GM21786 (cell line): ENCODE results near the gene UQCRQ.
A peak's percentile ranks its signal among the peaks of the same experiment; 100 is the strongest.

Experiments used
- ATAC-seq: cut with Tn5 transposase; IDR thresholded peaks from one replicate; pipeline ENCODE4 v1.9.1; 2021; ENCODE audit not compliant: unreplicated experiment

Gene UQCRQ

GRCh38 chr5:132866342-132867045 is at the start of gene UQCRQ, which contains the start of gene GDF9:
Gene UQCRQ (plus strand): TSS chr5:132866642. CDS start chr5:132866882, 240 bp downstream.
Gene GDF9 (minus strand): TSS chr5:132866469. CDS start chr5:132864533, 1,936 bp downstream.
- ATAC-seq: peak; percentile 99

GRCh38 chr5:132817011-132817410 is 49.4 kb upstream of the UQCRQ start:
- no peak for ATAC-seq

DNA sequence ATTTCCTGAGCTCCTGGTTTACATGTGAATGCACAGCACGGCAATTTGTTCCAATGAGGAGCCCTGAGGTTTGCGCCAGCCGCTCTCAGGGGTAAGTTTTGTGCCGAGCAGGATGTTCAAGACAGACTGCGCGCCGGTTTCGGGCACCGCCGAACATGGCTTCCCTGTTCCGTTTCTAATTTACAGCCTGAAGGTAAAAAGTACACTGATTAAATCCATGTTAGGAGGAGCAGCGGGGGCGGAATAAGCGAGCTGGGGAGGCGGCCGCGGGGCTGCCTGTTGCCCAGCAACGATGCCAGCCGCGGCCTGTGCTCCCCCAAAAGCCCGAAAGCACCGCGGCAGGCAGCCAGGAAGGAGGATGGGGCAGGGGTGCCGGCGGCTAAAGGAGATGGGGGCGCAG is 47.0 kb upstream of the UQCRQ start:
- no peak for ATAC-seq

GRCh38 chr5:132820162-132820754 is 46.2 kb upstream of the UQCRQ start:
- ATAC-seq: peak; percentile 85

DNA sequence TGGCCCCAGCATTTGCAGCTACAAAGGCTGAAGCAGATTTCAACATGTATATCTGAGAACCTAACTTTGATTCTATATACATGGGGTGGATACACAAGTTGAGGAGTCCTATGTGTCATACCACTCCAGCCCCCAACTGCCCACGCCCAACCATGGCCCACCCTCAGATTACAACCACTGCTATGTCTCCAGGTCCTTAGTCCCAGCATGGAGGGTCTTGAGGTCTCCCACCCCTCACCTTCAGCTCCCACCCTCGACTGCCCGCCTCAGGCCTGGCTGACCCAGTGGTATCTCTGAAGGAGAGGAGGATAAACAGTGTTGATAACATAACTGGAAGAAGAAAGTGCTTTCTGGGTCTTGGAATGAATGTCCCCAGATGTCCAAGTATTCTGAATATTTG is 45.1 kb upstream of the UQCRQ start:
- no peak for ATAC-seq

GRCh38 chr5:132821791-132822190 is 44.7 kb upstream of the UQCRQ start:
- ATAC-seq: no peak

DNA sequence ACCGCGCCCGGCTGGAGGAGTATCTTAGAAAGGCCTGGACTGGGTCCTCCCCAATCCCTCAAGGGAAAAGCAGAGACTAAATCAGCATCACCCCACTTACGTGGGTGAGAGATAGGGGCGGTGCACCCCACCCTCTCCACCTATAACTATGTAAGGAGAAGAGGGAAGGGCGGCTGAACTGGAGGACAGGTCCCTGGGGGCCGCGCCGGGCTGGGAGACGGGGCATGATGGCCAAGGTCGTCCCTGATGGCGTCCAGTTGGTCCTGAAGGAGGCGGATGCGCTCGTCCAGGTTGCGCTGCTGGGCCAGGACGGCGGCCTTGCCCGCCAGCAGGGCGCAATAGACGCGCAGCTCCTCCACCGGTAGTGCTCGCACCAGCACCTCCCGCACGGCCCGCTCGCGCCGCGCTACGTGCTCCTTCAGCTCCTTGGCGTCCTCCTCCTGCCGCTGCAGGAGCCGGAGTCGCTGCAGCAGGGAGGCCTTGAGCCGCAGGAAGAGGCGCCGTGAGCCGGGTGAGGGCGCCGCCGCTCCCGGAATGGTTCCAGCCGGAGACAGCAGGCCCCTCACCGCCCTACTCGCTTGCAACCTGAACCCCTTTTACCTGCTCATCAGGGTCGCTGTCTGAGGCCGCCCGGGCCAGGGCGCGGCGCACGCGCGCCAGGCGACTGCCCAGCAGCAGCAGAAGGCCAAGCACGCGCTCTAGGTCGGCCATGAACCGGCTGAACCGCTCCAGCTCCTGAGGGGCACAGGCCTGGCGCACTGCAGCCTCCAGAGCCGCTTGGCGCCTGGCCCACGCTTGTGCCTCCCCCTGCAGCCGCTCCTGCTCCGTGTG is 43.6 kb upstream of the UQCRQ start:
- no peak for ATAC-seq

DNA sequence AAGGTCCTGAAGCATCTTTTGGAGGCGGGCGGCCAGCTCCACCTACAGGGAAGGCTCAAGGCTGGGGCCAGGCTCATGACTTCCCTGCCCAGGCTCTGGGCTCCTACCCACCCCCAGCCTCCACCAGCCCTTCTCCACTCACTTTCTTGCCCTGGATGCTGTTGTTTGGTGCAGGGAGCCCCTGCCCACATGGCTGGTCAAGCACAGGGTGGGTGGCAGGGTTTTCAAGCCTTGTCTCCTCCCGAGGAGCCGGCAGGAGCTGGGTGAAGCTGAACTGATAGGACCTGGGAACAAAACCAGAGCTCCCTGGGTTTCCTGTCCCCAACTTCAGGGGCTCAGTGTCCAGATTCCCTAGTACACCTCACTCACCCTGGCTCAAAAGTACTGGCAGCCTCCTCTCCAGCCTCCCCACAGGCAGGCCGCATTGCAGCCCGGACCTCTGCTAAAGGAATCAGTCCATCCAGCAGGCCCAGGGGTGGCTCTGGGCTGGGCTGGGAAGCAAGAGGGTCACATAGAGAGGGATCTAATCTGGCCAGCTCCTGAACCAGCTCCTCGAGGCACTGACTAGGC is 42.9 kb upstream of the UQCRQ start:
- ATAC-seq: no peak

- no peak for ATAC-seq
Observed at GRCh38 chr5:132824426-132824825, 42.0 kb upstream of the UQCRQ start.

DNA sequence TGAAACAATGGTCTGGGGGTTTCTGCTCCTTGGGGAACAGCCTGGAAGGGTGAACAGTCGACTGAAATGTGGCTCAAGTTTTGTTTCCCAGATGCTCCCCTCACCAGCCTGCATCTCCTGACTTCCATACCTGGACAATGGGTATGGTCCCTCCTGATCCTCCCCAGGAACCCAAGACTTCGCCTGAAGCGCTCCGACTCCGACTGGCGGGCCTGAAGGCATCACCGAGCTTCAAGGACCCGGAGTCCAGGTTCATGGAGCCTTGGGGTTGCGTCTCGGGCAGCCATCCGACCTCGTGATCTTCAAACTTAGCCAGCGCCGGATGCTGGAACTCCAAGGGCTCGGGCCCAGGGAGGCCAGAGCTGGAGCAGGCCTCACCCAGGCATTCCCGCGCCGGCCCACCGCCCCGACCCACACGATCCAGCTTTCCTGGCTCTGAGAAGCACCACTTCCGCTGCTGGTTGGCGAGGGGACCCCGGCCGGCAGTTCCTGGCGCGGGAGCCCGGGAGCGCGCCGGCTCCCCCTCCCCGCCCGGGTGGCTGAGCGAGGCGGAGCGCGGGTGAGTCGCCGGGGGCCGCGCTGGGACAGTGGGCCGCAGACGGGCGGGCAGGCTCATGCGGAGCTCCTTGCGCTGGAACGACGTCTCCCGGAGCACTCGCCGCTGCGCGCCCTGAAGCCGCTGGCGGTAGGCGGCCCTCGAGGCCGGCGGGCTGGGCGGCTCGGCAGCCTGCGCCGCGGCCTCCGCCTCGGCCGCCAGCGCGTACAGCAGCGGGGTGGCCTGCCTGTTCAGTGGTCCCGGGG is 41.2 kb upstream of the UQCRQ start:
- ATAC-seq: no peak

GRCh38 chr5:132825834-132826391 is 40.5 kb upstream of the UQCRQ start:
- ATAC-seq: no peak

DNA sequence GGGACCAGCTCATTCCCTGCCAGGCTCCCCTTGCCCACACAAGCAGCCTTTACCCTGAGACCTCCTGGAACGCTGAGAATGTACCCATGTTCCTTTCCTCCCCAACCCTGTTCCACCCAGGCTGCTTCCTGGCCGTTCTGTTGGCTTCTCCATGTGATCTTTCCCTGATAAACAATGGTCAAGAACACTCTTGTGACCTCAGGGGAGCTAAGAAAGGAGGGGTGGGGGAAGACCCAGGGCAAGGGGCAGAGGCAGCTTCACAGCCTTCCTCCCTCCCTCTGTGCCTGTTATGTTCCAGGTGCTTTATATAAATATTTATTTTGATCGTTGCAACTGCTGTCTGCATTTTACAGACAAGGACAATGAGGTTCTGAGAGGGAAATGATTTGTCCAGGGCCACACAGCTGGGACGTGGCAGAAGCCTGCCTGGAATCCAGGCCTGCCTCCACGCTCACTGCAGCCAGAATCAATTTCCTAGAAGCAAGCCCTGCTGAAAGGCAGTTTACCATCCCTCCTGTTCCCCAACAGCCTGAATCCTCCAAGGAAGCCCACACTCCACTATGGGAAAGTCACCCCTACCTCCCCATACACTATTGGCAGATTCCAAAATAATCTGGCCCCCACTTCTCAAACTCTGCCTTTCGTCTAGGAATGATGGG is 39.9 kb upstream of the UQCRQ start:
- ATAC-seq: no peak

GRCh38 chr5:132827943-132828673 is 38.3 kb upstream of the UQCRQ start:
- no peak for ATAC-seq

DNA sequence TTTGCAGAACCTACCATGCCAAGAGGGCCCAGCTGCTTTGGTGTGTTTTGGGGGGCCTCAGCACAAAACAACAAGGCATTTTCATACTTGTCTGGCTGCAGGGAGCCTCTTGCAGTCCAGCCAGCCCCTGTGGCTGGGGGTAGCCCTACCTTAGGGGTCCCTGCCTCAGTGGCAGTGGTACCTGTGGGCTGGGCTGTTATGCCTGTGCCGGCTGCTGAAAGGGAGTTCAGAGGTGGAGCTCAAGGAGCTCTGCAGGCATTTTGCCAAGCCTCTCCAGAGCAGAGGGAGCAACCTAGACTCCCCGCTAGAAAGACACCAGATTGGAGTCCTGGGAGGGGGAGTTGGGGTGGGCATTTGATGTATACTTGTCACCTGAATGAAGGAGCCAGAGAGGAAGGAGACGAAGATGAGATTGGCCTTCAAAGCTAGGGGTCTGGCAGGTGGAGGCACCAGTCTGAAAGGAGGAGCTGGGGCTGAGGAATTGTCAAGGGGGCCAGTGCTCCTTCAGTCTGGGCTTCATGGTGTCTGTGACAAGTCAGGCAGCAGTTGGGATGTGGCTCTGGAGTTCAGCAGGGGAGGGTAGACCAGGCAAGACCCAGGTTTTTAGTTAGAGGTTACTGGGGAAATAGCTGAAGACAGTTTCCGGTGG is 37.5 kb upstream of the UQCRQ start:
- ATAC-seq: no peak

DNA sequence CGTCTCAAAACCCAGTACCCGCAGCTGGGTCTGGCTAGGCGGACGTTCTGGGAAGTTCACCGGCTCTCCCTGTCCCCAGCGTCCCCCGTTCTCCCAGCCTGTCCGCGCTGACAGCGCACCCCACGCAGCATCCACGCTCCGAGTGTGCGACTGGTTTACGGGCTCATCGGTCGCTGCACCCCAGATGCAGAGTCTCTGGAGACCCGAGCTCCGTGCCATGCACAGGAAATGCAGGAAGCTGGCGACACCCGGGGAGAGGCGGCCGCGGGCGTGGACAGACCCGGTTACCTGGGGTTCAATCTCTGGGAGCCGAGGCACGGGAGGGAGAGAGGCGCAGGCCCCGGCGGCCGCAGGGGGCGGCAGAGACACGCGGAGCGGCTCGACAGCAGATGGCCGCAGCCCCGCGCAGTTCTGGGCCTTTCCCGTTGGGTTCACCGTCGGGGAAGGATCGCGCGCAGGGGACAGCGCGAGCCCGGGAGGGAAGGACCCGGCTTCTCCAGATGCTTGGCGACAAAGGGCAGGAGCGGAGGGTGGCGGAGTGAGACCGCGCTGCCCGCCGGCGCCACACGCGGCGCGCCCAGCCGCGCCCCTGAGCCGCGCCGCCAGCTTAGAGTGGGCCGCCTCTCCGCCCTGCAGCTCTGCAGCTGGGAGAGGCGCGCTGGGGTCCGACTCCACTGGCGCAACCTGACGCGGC is 36.6 kb upstream of the UQCRQ start:
- peak; percentile 80 for ATAC-seq

DNA sequence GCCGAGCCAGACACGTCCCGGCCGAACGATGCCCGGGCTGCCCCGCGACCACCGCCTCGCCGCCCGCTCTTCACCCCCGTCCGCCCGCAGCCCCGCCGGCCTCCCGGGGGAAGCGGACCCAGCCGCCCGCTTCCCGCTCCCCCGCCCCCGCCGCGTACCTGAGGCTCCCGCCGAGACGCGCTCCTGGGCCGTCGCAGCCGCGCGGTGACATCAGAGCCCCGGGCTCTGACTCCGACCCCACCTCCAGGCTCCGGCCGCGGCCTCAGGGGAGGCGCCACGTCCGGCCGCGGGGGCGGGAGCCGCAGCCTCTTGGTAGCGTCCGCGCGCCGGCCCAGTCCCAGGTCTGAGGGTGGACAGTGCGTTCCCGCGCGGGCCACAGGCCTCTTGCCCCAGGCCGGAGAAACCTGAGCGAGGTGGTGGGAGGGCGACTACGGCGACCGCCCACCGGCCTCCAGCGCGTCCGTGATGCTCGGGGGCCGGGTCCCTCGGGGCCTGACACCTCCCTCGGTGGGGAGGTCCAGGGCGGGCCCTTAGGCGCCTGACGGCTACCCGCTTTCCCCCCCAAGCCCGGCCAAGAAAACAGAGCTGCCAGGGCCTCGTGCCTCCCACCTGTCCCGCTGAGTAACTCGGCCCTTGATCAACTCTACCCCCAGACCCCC is 35.9 kb upstream of the UQCRQ start, which contains the start of gene SHROOM1:
Gene SHROOM1, minus strand, starts transcription at position 212 of the 659 bp plus-strand sequence. CDS start 4,507 bp downstream, outside the sequence.
- peak; percentile 69 for ATAC-seq

DNA sequence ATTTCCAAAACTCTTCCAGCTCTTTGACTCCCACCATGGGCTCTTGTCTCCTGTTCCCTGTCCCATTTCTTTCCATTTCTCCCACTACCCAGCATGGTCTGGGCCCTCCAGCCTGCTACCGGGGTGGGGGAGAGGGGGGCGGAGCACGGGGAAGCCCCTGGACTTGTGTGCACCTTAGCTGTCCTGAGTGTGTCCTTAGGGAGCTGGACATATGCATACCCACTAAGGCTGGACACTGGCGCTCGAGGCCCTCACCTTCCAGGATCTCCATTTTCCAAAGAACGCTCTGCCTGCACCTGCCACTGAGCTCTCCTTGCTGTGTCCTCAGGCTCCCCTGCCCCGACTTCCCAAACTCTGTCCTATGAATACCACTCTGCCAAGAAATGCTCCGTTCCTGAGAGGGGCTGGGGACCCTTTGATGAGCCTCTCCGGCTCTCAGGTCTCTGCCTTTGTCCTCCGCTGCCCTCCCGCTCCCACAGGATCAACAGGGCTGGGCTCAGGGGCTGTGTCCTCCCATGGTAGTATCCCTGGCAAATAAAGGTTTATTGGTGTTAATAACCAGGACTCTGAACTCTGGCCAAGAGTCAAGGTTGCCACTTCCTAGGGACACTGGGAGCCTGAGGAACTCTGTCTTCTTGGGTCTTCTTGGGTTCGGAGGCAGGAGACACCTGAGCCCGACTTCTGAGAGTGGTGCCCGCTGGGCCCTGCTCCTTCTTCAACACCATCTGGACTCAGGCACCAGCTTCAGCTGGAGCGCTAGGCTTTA is 35.2 kb upstream of the UQCRQ start:
- ATAC-seq: no peak
